GM23248 (cell line): ENCODE results near the gene MTA3.

Experiments
- EZH2 ChIP-seq: fragments of 200-600 bp; sonication (generic); IDR thresholded peaks from 2 replicates; pipeline ENCODE4 v1.6.1; 2018; ENCODE audit warnings: antibody characterized with exemption, mild to moderate bottlenecking; ENCODE audit not compliant: insufficient read depth, poor library complexity, severe bottlenecking
- EZH2phosphoT487 ChIP-seq: fragments of 200-600 bp; sonication (generic); IDR thresholded peaks from 2 replicates; pipeline ENCODE4 v1.6.1; 2018; ENCODE audit warnings: antibody characterized with exemption, moderate library complexity, mild to moderate bottlenecking, low read depth; ENCODE audit not compliant: insufficient read depth

DNA sequence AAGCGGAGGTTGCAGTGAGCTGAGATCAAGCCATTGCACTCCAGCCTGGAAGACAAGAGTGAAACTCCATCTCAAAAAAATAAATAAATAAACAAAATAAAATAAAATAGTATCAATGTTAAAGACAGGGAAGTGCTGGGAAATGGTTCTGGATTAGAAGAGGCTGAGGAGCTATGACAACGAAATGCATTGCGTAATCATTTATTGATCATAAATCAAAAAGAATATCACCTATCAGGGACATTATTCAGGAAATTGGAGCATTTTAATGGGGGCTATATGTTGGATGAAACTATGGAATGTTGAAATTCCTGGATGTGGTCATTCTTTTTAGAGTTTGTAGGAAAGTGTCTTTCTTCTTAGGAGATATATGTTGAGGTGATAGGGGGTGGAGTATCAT is 30.9 kb upstream of the MTA3 start:
- no peak for TF ChIP-seq EZH2
- no peak for TF ChIP-seq EZH2phosphoT487
